ENCODE data around the gene CAPG. TPM values are rescaled to one million over a fixed set of nuclear protein-coding genes. Genes with fewer than 3 reads are reported as not detected.

Gene CAPG
- polyA plus RNA-seq, 4 donors, result 35.8 to 130 (median 62.4) TPM

DNA sequence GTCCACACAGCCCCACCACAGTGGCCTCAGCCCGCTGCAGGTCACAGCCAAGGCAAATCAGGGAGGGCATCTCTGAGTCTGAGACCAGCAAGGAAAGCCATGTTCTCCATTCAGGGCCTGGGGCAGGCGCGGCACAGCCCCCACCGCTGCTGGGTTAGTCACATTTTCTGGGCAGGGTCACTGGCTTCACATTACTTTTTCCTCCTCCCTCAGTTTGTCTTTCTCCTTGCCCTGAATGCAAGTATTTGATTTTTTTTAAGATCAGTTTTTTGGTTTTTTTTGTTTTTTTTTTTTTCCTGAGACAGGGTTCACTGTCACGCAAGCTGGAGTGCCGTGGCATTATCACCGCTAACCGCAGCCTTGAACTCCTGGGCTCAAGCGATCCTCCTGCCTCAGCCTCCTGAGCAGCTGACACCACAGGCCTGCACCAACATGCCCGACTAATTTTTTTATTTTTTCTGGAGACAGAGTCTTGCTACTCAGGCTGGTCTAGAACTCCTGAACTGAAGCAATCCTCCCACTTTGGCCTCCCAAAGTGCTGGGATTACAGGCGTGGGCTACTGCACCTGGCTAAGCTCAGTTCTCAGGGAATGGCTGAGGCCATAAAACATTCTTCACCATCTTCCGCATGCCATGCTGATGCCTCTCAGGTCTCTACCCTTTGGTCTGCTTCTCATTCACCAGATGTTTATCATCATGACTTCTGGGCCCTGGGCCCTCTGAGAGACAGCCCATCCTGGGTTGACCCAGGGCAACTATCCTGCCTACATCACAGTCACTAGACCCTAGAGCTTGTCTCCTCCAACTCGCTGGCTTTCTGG is 628 bp upstream of the CAPG start:
- Histone ChIP-seq H3K9me3 (ENCODE audit: control insufficient read depth in 2 of 2, insufficient read depth in 1 of 2, low read depth in 1 of 2, low read length in 1 of 2) (no peaks in the 10 kb centered on the region), H3K27ac (ENCODE audit: low read depth in 1 of 3, low read length in 2 of 3) (peak overlapping the region; percentile 24 to 50 (median 32)), H3K4me1 (ENCODE audit: control insufficient read depth in 3 of 3, insufficient read depth in 2 of 3, low read depth in 1 of 3, low read length in 2 of 3) (peaks cover 3 to 52% (median 6%) of the 10 kb centered on the region in 3 donors), H3K4me3 (ENCODE audit: low read depth in 1 of 3, low read length in 3 of 3) (no peak overlapping the region), H3K36me3 (ENCODE audit: control insufficient read depth in 3 of 3, insufficient read depth in 2 of 3, low read depth in 1 of 3, low read length in 3 of 3) (no peaks in the 10 kb centered on the region), H3K27me3 (ENCODE audit: control insufficient read depth in 3 of 3, insufficient read depth in 3 of 3, low read length in 3 of 3) (no peaks in the 10 kb centered on the region)
- DNase-seq, result peak in 1 of 2 donors; percentile 52
- FAIRE-seq, result no peak
- WGBS, 3 donors, result 64 to 78% (median 66%) methylated on average over 13 of the region's 13 CpGs

GRCh38 chr2:85405201-85406059 is 4.7 kb downstream of the CAPG start:
- FAIRE-seq (no peak), DNase-seq (peak in 1 of 2 donors; percentile 46)
- peaks cover 0 to 16% (median 3%) of the 10 kb centered on the region in 3 donors for H3K36me3 ChIP-seq (ENCODE audit: control insufficient read depth in 3 of 3, insufficient read depth in 2 of 3, low read depth in 1 of 3, low read length in 3 of 3)
- H3K9me3 ChIP-seq (ENCODE audit: control insufficient read depth in 2 of 2, insufficient read depth in 1 of 2, low read depth in 1 of 2, low read length in 1 of 2), result peaks cover 0 to 5% of the 10 kb centered on the region in 2 donors
- no peak overlapping the region for H3K4me3 ChIP-seq (ENCODE audit: low read depth in 1 of 3, low read length in 3 of 3)
- peak overlapping the region in 1 of 3 donors; percentile 35 for H3K27ac ChIP-seq (ENCODE audit: low read depth in 1 of 3, low read length in 2 of 3)
- WGBS, 3 donors, result 69 to 90% (median 75%) methylated on average over 15 of the region's 15 CpGs
- H3K27me3 ChIP-seq (ENCODE audit: control insufficient read depth in 3 of 3, insufficient read depth in 3 of 3, low read length in 3 of 3), result no peaks in the 10 kb centered on the region
- peaks cover 3 to 18% (median 6%) of the 10 kb centered on the region in 3 donors for H3K4me1 ChIP-seq (ENCODE audit: control insufficient read depth in 3 of 3, insufficient read depth in 2 of 3, low read depth in 1 of 3, low read length in 2 of 3)

GRCh38 chr2:85401844-85402243 is 8.3 kb downstream of the CAPG start:
- no peak overlapping the region for H3K4me3 ChIP-seq (ENCODE audit: low read depth in 1 of 3, low read length in 3 of 3)
- WGBS, 3 donors, result 91 to 95% (median 93%) methylated on average over 8 of the region's 8 CpGs
- H3K4me1 ChIP-seq (ENCODE audit: control insufficient read depth in 3 of 3, insufficient read depth in 2 of 3, low read depth in 1 of 3, low read length in 2 of 3), result peaks cover 0 to 3% (median 0%) of the 10 kb centered on the region in 3 donors
- FAIRE-seq (no peak), DNase-seq (no peak)
- no peak overlapping the region for H3K27ac ChIP-seq (ENCODE audit: low read depth in 1 of 3, low read length in 2 of 3)
- H3K36me3 ChIP-seq (ENCODE audit: control insufficient read depth in 3 of 3, insufficient read depth in 2 of 3, low read depth in 1 of 3, low read length in 3 of 3), result peaks cover 0 to 46% (median 3%) of the 10 kb centered on the region in 3 donors
- no peaks in the 10 kb centered on the region for H3K27me3 ChIP-seq (ENCODE audit: control insufficient read depth in 3 of 3, insufficient read depth in 3 of 3, low read length in 3 of 3)
- H3K9me3 ChIP-seq (ENCODE audit: control insufficient read depth in 2 of 2, insufficient read depth in 1 of 2, low read depth in 1 of 2, low read length in 1 of 2), result peaks cover 0 to 5% of the 10 kb centered on the region in 2 donors

GRCh38 chr2:85401464-85401805 is 8.7 kb downstream of the CAPG start:
- 89 to 95% (median 90%) methylated on average over 7 of the region's 7 CpGs for WGBS, 3 donors
- DNase-seq (no peak), FAIRE-seq (no peak)

DNA sequence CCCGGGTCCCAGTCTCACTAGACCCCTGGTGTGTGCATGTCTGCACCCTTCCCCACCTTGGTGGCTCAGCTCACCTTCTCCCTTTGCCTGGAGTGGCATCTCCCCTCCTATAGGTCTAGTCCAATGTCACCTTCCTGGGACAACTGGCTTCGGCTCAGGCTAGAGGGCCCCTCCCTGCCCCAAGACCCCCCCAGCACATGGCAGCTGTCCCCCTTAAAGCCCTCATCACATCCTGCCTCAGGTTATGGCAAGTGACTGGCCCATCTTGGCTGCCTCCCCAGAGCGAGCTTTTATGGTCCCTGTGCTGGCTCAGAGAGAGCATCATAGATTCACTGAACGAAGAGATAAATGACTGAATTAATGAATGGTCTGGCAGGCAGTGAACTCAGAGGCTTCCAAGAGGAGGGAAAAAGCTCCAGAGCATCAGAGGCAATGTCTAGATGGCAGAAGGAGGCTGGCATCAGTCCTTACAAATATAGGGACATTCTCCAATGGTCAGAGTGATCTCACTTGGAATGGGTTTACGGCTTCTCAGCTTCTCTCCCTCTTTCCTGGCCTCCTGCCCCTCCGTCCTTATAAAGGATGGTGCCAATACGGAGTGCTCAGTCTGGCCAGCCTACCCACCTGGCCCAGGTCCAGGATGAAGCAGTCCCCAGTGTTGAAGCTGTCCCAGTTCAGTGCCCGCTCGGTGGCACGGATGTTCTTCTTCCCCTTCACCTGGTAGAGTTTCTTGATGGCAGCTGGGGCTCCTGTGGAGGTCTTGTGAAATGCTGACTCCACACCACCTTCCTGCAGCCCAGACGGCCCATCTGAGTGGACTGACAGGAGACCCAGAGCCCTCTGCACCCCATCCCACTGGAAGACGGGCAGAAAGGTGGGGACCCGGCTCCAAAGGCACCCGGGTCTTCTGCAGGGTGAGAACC is 9.4 kb downstream of the CAPG start:
- 85 to 86% (median 86%) methylated on average over 14 of the region's 14 CpGs for WGBS, 3 donors
- peaks cover 0 to 49% (median 3%) of the 10 kb centered on the region in 3 donors for H3K36me3 ChIP-seq (ENCODE audit: control insufficient read depth in 3 of 3, insufficient read depth in 2 of 3, low read depth in 1 of 3, low read length in 3 of 3)
- DNase-seq (no peak), FAIRE-seq (no peak)
- H3K27me3 ChIP-seq (ENCODE audit: control insufficient read depth in 3 of 3, insufficient read depth in 3 of 3, low read length in 3 of 3), result no peaks in the 10 kb centered on the region
- H3K4me3 ChIP-seq (ENCODE audit: low read depth in 1 of 3, low read length in 3 of 3), result no peak overlapping the region
- H3K9me3 ChIP-seq (ENCODE audit: control insufficient read depth in 2 of 2, insufficient read depth in 1 of 2, low read depth in 1 of 2, low read length in 1 of 2), result peaks cover 0 to 5% of the 10 kb centered on the region in 2 donors
- no peaks in the 10 kb centered on the region for H3K4me1 ChIP-seq (ENCODE audit: control insufficient read depth in 3 of 3, insufficient read depth in 2 of 3, low read depth in 1 of 3, low read length in 2 of 3)
- H3K27ac ChIP-seq (ENCODE audit: low read depth in 1 of 3, low read length in 2 of 3), result no peak overlapping the region

More at GRCh38 chr2:85401464-85401805, 8.7 kb downstream of the CAPG start:
- H3K36me3 ChIP-seq (ENCODE audit: control insufficient read depth in 3 of 3, insufficient read depth in 2 of 3, low read depth in 1 of 3, low read length in 3 of 3), result peaks cover 0 to 46% (median 3%) of the 10 kb centered on the region in 3 donors
- no peak overlapping the region for H3K4me3 ChIP-seq (ENCODE audit: low read depth in 1 of 3, low read length in 3 of 3)
- H3K9me3 ChIP-seq (ENCODE audit: control insufficient read depth in 2 of 2, insufficient read depth in 1 of 2, low read depth in 1 of 2, low read length in 1 of 2), result peaks cover 0 to 5% of the 10 kb centered on the region in 2 donors
- no peaks in the 10 kb centered on the region for H3K27me3 ChIP-seq (ENCODE audit: control insufficient read depth in 3 of 3, insufficient read depth in 3 of 3, low read length in 3 of 3)
- no peak overlapping the region for H3K27ac ChIP-seq (ENCODE audit: low read depth in 1 of 3, low read length in 2 of 3)
- H3K4me1 ChIP-seq (ENCODE audit: control insufficient read depth in 3 of 3, insufficient read depth in 2 of 3, low read depth in 1 of 3, low read length in 2 of 3), result peaks cover 0 to 3% (median 0%) of the 10 kb centered on the region in 3 donors

- no peak for DNase-seq
- Histone ChIP-seq H3K27me3 (ENCODE audit: control insufficient read depth in 3 of 3, insufficient read depth in 3 of 3, low read length in 3 of 3) (no peaks in the 10 kb centered on the region), H3K9me3 (ENCODE audit: control insufficient read depth in 2 of 2, insufficient read depth in 1 of 2, low read depth in 1 of 2, low read length in 1 of 2) (peaks cover 0 to 5% of the 10 kb centered on the region in 2 donors), H3K36me3 (ENCODE audit: control insufficient read depth in 3 of 3, insufficient read depth in 2 of 3, low read depth in 1 of 3, low read length in 3 of 3) (peaks cover 0 to 56% (median 7%) of the 10 kb centered on the region in 3 donors), H3K4me3 (ENCODE audit: low read depth in 1 of 3, low read length in 3 of 3) (no peak overlapping the region), H3K4me1 (ENCODE audit: control insufficient read depth in 3 of 3, insufficient read depth in 2 of 3, low read depth in 1 of 3, low read length in 2 of 3) (no peaks in the 10 kb centered on the region), H3K27ac (ENCODE audit: low read depth in 1 of 3, low read length in 2 of 3) (no peak overlapping the region)
- 93 to 95% (median 93%) methylated on average over 8 of the region's 8 CpGs for WGBS, 3 donors
- no peak for FAIRE-seq
These were observed 10.1 kb downstream of the CAPG start for GRCh38 chr2:85400023-85400422.

- DNase-seq, result no peak
- WGBS, 3 donors, result 91 to 95% (median 95%) methylated on average over 8 of the region's 8 CpGs
- Histone ChIP-seq H3K27ac (ENCODE audit: low read depth in 1 of 3, low read length in 2 of 3) (no peak overlapping the region), H3K4me3 (ENCODE audit: low read depth in 1 of 3, low read length in 3 of 3) (no peak overlapping the region), H3K27me3 (ENCODE audit: control insufficient read depth in 3 of 3, insufficient read depth in 3 of 3, low read length in 3 of 3) (no peaks in the 10 kb centered on the region), H3K9me3 (ENCODE audit: control insufficient read depth in 2 of 2, insufficient read depth in 1 of 2, low read depth in 1 of 2, low read length in 1 of 2) (peaks cover 0 to 5% of the 10 kb centered on the region in 2 donors), H3K4me1 (ENCODE audit: control insufficient read depth in 3 of 3, insufficient read depth in 2 of 3, low read depth in 1 of 3, low read length in 2 of 3) (no peaks in the 10 kb centered on the region), H3K36me3 (ENCODE audit: control insufficient read depth in 3 of 3, insufficient read depth in 2 of 3, low read depth in 1 of 3, low read length in 3 of 3) (peaks cover 0 to 65% (median 7%) of the 10 kb centered on the region in 3 donors)
- FAIRE-seq, result no peak
These were observed 11.0 kb downstream of the CAPG start for GRCh38 chr2:85399183-85399455.
